Measurements from ENCODE around the gene ARMH3.

GRCh38 chr10:102101152-102101551, 45.2 kb upstream of the ARMH3 start:
- TF ChIP-seq CTCF (conservative IDR thresholded peaks at IDR 0.05 in 1 of 2, IDR thresholded peaks at IDR 0.05 in 1 of 2; ENCODE audit: extremely low read depth in 1 of 2, insufficient read depth in 1 of 2, low read depth in 1 of 2, low read length in 2 of 2), result peak; percentile 9 to 26
- no peak for TF ChIP-seq EZH2 (IDR thresholded peaks at IDR 0.05; ENCODE audit: borderline replicate concordance, low read length)

Measured in mammary epithelial cell (primary cell).